Measurements from ENCODE around the gene ZNF319.

ZNF319 gene

DNA sequence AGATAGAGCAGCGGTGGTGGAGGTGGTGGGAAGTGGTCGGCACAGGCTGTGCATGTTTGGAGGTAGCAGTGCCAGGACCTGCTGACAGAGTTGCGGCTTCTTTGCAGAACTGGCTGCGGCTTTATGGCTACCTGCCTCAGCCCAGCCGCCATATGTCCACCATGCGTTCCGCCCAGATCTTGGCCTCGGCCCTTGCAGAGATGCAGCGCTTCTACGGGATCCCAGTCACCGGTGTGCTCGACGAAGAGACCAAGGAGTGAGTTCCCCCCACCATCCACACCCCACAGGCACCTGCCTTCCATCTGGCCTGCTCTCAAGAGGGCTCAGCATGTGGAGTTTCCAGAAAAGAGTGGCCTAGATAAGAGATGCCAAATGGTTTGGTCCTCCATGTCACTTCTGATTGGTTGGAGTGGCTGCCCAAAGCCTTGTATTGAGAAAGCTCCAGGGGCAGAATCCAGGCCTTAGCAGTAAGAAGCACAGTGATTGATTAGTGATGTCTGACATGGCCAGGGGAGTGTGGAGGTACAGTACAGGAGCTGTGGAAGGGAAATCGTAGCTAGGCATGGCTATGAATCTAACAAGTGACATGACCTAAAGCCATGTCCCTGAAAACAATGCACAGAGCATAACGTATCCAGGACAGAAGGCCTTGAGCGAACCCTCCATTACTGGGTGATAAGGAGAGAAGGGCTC lies 37.0 kb upstream of the ZNF319 start:
- POLR2A ChIA-PET: no interaction called here
- no peak for DNase-seq (ENCODE audit: low read depth, low spot score)
- TF ChIP-seq CTCF (IDR thresholded peaks at IDR 0.05; ENCODE audit: insufficient read depth, low read length, missing control alignments): no peak
- no peak overlapping the region for H3K4me3 ChIP-seq (ENCODE audit: low read depth, low read length)
- CTCF ChIA-PET: interaction anchor here (1.4 kb wide), 1 partner anchor 16 kb away, joined by 3 read pairs; no protein-coding TSS in a partner anchor

- H3K4me3 ChIP-seq (ENCODE audit: low read depth, low read length): no peak overlapping the region
- ChIA-PET POLR2A (no interaction called here), CTCF (interaction anchor here (1.4 kb wide), 1 partner anchor 16 kb away, joined by 3 read pairs; no protein-coding TSS in a partner anchor)
- no peak for TF ChIP-seq CTCF (IDR thresholded peaks at IDR 0.05; ENCODE audit: insufficient read depth, low read length, missing control alignments)
- no peak for DNase-seq (ENCODE audit: low read depth, low spot score)
Measured at GRCh38 chr16:58036943-58037342, 36.5 kb upstream of the ZNF319 start.

DNA sequence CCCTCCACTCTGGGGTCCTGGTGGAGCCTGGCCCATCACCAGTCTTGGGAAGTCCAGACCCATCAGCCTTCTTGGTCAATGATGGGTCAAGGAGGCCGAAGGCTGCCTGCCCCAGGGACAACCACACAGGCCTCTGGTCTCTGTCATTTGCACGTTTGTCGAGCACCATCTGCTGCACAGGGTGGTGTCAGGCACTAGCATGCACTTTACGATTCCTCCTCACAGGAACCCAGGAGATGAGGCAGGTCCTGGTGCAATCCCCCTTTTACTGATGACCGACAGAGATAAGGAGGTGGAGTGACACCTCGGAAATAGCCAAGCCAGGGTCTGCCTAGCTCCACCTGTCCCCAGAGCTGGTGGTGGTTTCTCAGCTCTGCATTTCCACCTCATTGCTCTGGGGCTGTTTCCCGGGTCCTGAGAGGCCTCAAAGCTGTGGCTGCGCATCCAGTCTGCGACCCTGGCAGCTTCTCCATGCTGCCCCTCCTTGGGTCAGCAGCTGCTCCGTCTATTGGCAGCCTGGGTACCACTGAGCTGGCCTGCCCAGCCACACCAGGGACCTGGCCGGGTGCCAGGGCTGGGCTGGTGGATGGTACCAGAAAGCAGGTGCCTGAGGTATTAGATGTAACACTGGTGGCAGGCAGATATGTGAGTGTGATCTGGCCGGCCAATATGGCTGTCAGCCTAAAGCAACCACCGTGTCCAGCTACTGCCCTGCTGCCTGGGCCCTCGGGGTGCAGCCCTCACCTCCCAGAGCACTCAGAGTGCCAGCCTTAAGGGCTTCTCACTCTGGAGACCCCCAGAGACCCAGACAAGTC lies 35.1 kb upstream of the ZNF319 start:
- TF ChIP-seq CTCF (IDR thresholded peaks at IDR 0.05; ENCODE audit: insufficient read depth, low read length, missing control alignments): no peak
- no peak for DNase-seq (ENCODE audit: low read depth, low spot score)
- POLR2A ChIA-PET: no interaction called here
- CTCF ChIA-PET: interaction anchor here (1.4 kb wide), 1 partner anchor 14 kb away, joined by 3 read pairs; no protein-coding TSS in a partner anchor
- H3K4me3 ChIP-seq (ENCODE audit: low read depth, low read length): no peak overlapping the region

DNA sequence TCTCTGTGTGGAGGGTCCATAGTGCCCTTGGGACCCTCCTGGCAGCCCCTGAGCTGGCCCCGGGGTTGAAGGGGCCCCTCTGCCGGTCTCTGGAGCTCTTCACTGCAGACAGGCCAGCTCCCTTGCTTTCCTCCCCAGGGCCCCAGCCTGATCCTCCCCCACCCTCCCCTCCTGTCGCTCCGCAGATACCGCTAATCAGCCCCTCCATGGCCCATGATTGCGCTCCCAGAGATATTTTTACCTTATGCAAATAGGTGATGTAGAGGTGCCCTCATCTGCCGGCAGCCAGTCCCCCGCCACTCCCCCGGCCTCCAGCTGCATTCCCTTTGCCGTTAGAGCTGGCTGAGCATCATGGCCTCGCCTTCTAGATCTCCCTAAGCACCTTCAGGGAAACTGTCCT lies 34.3 kb upstream of the ZNF319 start:
- ChIA-PET POLR2A (no interaction called here), CTCF (interaction anchor here (3.5 kb wide), 1 partner anchor 11 kb away, joined by 22 read pairs; the partner anchor contains the start of gene MMP15)
- no peak for DNase-seq (ENCODE audit: low read depth, low spot score)
- TF ChIP-seq CTCF (IDR thresholded peaks at IDR 0.05; ENCODE audit: insufficient read depth, low read length, missing control alignments): no peak
- H3K4me3 ChIP-seq (ENCODE audit: low read depth, low read length): no peak overlapping the region

DNA sequence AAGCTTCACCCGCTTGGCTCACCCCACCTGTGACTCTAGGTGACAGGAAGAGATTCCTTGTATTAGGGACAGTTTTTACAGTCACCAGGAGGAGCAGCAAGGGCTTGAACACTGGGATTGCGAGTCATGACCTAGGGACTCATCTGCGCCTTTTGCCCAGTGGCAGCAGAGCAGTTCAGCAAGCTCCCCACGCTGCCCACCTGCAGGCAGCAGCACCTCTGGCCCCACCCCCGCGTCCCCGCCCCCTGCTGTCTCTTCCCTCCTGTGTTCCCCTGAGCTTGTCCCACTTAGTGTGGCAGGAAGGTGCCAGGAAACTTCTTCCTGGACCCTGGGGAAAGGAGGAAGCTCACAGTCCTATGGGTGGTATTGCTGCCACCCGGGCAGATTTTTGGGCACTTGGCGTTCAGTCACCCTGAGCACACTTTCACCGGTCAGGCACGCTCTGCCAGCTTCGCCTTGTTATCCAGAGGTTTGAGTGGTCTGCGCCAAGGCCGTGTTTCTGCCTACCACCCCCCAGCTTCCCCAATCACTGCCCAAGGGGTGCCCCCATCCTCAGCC lies 33.7 kb upstream of the ZNF319 start:
- POLR2A ChIA-PET: no interaction called here
- DNase-seq (ENCODE audit: low read depth, low spot score): no peak
- no peak for TF ChIP-seq CTCF (IDR thresholded peaks at IDR 0.05; ENCODE audit: insufficient read depth, low read length, missing control alignments)
- CTCF ChIA-PET: interaction anchor here (3.5 kb wide), 1 partner anchor 11 kb away, joined by 22 read pairs; the partner anchor contains the start of gene MMP15
- H3K4me3 ChIP-seq (ENCODE audit: low read depth, low read length): no peak overlapping the region

All from AG04449 (cell line).